Activated CD8-positive, alpha-beta memory T cell treated with anti-CD3 and anti-CD28 coated beads, Interleukin-2, amount 10 ng/mL, durations not matched to agents 7 days and 5 days (primary cell): ENCODE data around the gene AMMECR1. TPM values are rescaled to one million over a fixed set of nuclear protein-coding genes. Genes with fewer than 3 reads are reported as not detected.
A peak's percentile ranks its signal among the peaks of the same experiment; 100 is the strongest.
"Not testable (repeated sequence)": the region's sequence is repeated elsewhere in the genome, so short reads cannot be mapped to it uniquely, and the experiment has no call there.

Experiments
- ATAC-seq: fragments of 150-1000 bp; cut with Tn5 transposase; one replicate; pipeline ENCODE4 v1.10.0; 2021; ENCODE audit warnings: moderate library complexity
- CTCF ChIA-PET: fragments of 350-600 bp; sonication (Branson Sonifier 250); formaldehyde crosslinking; loops from one replicate; lab custom pipeline; 2021; ENCODE audit warnings: antibody characterized with exemption; lab: Charles Lee
- DNase-seq: peaks from one replicate; pipeline ENCODE4 v3.0.0-alpha.2; 2020
- H3K27ac Mint-ChIP-seq: one replicate; pipeline ENCODE4 v1.8.0; 2021; ENCODE audit warnings: mild to moderate bottlenecking, mixed read lengths
- H3K27me3 Mint-ChIP-seq: one replicate; pipeline ENCODE4 v1.8.0; 2021; ENCODE audit warnings: mixed read lengths
- H3K36me3 Mint-ChIP-seq: one replicate; pipeline ENCODE4 v1.8.0; 2021; ENCODE audit warnings: mild to moderate bottlenecking, mixed read lengths
- H3K4me1 Mint-ChIP-seq: one replicate; pipeline ENCODE4 v1.8.0; 2021; ENCODE audit warnings: mixed read lengths
- H3K4me3 Mint-ChIP-seq: one replicate; pipeline ENCODE4 v1.8.0; 2021; ENCODE audit warnings: mild to moderate bottlenecking, moderate library complexity, mixed read lengths
- H3K9me3 Mint-ChIP-seq: one replicate; pipeline ENCODE4 v1.8.0; 2022; ENCODE audit warnings: low read depth, mixed read lengths
- total RNA-seq, 2 experiments: library from RNA; stranded (reverse); gene quantifications; one replicate each; pipeline ENCODE4 v1.2.3, GENCODE V29; 2021

Gene AMMECR1
- 10 to 100 TPM in 1 of 2 experiments, 1 to 10 TPM in 1; 8.8 to 10.1 TPM for total RNA-seq

DNA sequence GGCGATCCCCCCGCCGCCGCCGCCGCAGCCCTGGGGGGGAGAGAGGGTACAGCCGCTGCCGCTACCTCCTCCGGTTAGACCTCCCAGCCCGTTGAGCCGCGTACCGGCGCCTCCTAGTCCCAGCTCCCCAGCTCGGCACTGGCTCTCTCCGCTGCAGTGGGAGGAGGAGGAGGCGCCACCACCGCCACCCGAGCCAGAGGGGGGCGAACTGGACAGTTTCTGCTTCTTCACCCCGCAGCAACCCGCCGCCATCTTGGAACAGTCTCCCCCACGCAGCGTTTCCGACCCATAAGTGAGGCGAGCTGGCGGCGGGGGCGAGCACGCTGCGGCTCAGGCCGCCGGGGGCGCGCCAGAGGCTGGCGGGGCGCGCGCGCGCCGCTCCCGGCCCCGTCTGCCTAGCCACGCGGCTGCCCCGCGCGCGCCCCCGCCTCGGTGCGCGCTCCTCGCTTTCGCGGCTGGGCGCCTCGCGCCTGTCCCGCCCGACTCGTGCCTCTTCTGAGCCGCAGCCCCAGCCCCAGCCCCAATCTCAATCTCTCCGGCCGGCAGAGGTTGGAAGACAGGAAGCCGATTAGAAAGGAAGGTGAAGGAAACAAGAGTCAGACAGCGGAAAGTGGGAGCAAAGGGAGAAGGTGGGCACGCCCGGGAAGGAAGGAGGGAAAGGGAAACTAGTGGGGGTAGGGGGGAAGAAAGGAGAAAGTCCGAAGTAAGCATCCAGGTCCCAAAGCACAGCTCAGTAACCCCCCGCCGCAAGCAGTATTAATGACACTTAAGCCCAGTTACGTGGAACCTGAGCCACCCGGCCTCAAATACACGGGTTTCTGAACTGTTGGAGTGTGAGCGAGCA, at the start of gene AMMECR1:
AMMECR1 (minus strand) TSS at position 266 of the 844 bp plus-strand sequence; CDS start at position 252, 14 bp downstream.
- Mint-ChIP-seq H3K9me3 (no peaks in the 10 kb centered on the region), H3K4me1 (peaks cover 23% of the 10 kb centered on the region), H3K27me3 (no peaks in the 10 kb centered on the region), H3K36me3 (no peaks in the 10 kb centered on the region), H3K27ac (peak within 1 kb of the TSS; percentile 95), H3K4me3 (peak within 1 kb of the TSS; percentile 84)
- ATAC-seq, result peak; percentile 88
- peak; percentile 83 for DNase-seq
- CTCF ChIA-PET, result interaction anchor here (0.6 to 1.6 kb wide), 5 partner anchors 13 to 128 kb away, joined by 3 to 4 read pairs (median 3); no protein-coding TSS in a partner anchor

DNA sequence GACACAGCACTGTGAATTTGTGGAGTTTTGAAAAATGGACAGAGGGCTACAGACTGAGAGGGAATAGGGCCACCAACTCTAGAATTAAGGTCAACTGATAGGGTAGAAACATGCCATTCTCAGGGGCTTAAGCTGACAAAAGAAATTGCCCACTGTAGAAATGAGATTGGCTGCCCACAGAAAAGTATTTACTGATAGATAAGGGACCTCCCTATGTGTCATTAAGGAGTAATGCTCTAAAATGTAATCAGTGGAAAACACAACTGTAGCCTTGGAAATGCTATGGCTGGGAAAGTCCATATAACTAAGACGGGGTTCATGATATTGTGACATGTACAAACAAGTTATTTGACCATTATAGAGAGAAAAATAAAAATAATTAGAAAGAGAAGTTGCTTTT, 45.4 kb upstream of the AMMECR1 start:
- H3K27me3 Mint-ChIP-seq, result peaks cover 2% of the 10 kb centered on the region
- H3K4me1 Mint-ChIP-seq, result no peaks in the 10 kb centered on the region
- H3K4me3 Mint-ChIP-seq, result no peak overlapping the region
- no peak for DNase-seq
- H3K36me3 Mint-ChIP-seq, result no peaks in the 10 kb centered on the region
- no peak for ATAC-seq
- H3K27ac Mint-ChIP-seq, result no peak overlapping the region
- CTCF ChIA-PET, result no interaction called here
- no peaks in the 10 kb centered on the region for H3K9me3 Mint-ChIP-seq

DNA sequence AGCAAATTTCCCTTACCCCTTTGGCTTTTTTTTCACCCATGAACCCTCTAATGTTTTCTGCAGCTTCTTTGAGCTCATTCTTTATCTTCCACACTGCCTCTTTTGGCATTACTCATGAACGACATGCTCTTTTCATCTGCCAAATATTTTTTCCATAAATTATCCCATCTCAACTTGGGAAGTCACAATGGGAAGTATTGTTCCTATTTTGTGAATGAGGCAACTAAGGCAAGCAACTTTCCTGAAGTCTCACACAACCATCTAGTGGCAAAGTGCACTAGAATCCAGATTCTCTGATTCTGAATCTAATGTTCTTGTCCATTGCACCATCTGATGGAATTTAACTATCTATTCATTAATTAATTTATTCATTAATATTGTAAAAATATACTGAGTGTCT, 41.4 kb upstream of the AMMECR1 start:
- H3K27ac Mint-ChIP-seq, result no peak overlapping the region
- CTCF ChIA-PET, result no interaction called here
- no peak overlapping the region for H3K4me3 Mint-ChIP-seq
- no peak for DNase-seq
- no peaks in the 10 kb centered on the region for H3K9me3 Mint-ChIP-seq
- no peaks in the 10 kb centered on the region for H3K27me3 Mint-ChIP-seq
- no peak for ATAC-seq
- H3K4me1 Mint-ChIP-seq, result no peaks in the 10 kb centered on the region
- H3K36me3 Mint-ChIP-seq, result no peaks in the 10 kb centered on the region

DNA sequence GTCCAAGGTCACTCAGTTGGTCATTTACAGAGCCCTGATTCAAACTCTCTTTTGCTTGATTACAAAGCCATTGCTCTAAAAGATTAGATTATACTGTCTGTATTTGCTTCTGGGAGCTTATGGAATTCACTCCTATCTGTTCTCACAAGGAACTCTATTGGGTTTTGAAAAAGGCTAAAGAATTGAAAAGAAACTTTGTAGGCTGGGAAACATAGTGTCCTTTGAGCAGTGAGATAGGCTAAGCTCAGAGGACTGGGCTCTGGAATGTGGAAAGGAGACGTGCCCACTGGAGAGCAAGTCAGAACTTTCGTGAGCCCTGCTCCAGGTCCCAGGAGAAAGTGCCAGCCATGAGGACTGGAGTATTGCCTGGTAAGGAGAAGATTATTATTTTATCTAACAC, 40.7 kb upstream of the AMMECR1 start, which contains the start of gene RTL9:
RTL9 (plus strand) TSS at position 301 of the 400 bp plus-strand sequence. CDS start 91,770 bp downstream, outside the sequence.
- Mint-ChIP-seq H3K9me3 (no peaks in the 10 kb centered on the region), H3K27ac (no peak within 1 kb of the TSS)

DNA sequence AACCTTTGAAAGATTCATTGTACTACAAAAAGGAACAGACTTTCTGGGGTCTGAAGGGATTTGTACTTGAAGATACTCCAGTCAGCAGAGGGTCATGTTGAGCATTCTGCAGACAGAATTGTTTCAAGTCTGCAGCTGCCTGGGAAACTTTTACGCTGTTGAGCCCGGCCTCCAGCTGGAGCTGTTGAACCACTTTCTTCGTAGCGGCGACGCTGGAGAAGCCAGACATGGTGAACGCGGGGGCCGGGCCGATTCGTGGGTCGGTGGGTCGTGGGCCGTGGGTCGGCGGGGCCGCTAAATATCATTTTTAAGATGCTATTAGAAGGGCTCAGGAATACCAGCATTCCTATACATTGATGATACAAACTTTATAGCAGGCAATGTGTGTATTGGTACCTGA, 28.8 kb upstream of the AMMECR1 start:
- H3K4me3 Mint-ChIP-seq, result no peak overlapping the region
- H3K36me3 Mint-ChIP-seq, result no peaks in the 10 kb centered on the region
- DNase-seq (no peak), ATAC-seq (no peak)
- H3K27ac Mint-ChIP-seq, result no peak overlapping the region
- no peaks in the 10 kb centered on the region for H3K9me3 Mint-ChIP-seq
- H3K27me3 Mint-ChIP-seq, result no peaks in the 10 kb centered on the region
- CTCF ChIA-PET, result no interaction called here
- no peaks in the 10 kb centered on the region for H3K4me1 Mint-ChIP-seq

More for the DNA sequence above, 40.7 kb upstream of the AMMECR1 start, which contains the start of gene RTL9:
- H3K27me3 Mint-ChIP-seq, result no peaks in the 10 kb centered on the region
- no peaks in the 10 kb centered on the region for H3K36me3 Mint-ChIP-seq
- H3K4me1 Mint-ChIP-seq, result no peaks in the 10 kb centered on the region
- DNase-seq, result no peak
- ATAC-seq, result no peak
- CTCF ChIA-PET, result no interaction called here
- H3K4me3 Mint-ChIP-seq, result no peak within 1 kb of the TSS

DNA sequence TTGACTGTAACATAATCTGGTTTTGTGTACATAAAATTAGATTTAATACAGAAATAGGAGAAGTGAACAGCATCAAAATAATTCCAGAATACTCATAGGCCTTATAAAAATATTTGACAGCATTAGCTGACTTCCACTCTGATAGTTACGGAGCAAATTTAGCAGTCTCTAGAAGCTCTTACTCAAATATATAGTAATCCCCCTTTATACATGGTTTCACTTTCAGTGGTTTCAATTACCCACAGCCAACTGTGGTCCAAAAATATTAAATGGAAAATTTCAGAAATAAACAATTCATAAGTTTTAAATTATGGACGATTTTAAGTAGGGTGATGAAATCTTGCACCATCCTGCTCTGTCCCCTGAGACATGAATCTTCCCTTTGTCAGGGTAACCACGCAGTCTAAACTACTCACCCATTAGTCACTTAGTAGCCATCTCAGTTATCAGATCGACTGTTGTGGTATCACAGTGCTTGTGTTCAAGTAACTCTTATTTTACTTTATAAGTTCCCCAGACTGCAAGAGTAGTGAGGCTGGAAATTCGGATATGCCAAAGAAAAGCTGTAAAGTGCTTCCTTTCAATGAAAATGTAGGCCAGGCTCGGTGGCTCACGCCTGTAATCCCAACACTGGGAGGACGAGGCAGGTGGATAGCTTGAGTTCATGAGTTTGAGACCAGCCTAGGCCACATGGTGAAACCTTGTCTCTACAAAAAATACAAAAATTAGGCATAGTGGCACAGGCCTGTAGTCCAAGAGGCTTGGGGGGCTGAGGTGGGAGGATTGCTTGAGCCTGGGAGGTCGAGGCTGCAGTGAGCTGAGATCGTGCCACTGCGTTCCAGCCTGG, 23.5 kb upstream of the AMMECR1 start:
- H3K36me3 Mint-ChIP-seq, result peaks cover 2% of the 10 kb centered on the region
- no peak overlapping the region for H3K27ac Mint-ChIP-seq

DNA sequence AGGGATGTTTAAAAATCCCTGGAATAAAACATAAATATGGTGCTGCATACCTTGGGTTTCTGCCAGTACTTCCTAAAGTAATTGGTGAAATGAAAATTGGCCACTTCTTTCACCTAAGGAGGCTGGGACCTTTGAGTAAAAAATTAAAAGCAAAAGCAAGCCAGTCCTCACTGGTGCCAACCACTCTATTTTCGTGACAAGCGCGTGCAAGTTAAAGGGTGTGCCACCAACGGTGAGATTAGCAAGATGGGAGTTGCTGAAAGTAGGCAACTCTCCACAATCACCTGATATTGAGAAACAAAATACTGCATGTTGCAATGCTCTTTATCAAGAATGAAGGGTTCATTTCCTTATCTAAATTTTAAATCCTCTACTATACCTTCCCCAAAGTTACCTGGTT, 21.1 kb upstream of the AMMECR1 start:
- peaks cover 2% of the 10 kb centered on the region for H3K36me3 Mint-ChIP-seq

More for the DNA sequence above, 23.5 kb upstream of the AMMECR1 start:
- Mint-ChIP-seq H3K4me1 (peaks cover 10% of the 10 kb centered on the region), H3K27me3 (no peaks in the 10 kb centered on the region), H3K4me3 (no peak overlapping the region), H3K9me3 (no peaks in the 10 kb centered on the region)
- peak; percentile 58 for ATAC-seq
- DNase-seq, result no peak
- CTCF ChIA-PET, result interaction anchor here (1.5 kb wide), 1 partner anchor 23 kb away, joined by 3 read pairs; no protein-coding TSS in a partner anchor

DNA sequence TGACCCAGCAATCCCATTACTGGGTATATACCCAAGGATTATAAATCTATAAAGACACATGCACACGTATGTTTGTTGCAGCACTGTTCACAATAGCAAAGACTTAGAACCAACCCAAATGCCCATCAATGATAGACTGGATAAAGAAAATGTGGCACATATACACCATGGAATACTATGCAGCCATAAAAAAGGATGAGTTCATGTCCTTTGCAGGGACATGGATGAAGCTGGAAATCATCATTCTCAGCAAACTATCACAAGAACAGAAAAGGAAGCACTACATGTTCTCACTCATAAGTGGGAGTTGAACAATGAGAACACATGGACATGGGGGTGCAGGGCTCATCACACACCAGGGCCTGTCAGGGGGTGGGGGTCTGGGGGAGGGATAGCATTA, 15.6 kb upstream of the AMMECR1 start:
- H3K27ac Mint-ChIP-seq, H3K9me3 Mint-ChIP-seq, CTCF ChIA-PET, H3K36me3 Mint-ChIP-seq, H3K4me1 Mint-ChIP-seq, H3K27me3 Mint-ChIP-seq, ATAC-seq, DNase-seq, H3K4me3 Mint-ChIP-seq: not testable (repeated sequence)

More for the DNA sequence above, 21.1 kb upstream of the AMMECR1 start:
- Mint-ChIP-seq H3K4me1 (peaks cover 10% of the 10 kb centered on the region), H3K27me3 (no peaks in the 10 kb centered on the region), H3K9me3 (no peaks in the 10 kb centered on the region), H3K4me3 (no peak overlapping the region), H3K27ac (no peak overlapping the region)
- DNase-seq (no peak), ATAC-seq (no peak)
- CTCF ChIA-PET, result no interaction called here

DNA sequence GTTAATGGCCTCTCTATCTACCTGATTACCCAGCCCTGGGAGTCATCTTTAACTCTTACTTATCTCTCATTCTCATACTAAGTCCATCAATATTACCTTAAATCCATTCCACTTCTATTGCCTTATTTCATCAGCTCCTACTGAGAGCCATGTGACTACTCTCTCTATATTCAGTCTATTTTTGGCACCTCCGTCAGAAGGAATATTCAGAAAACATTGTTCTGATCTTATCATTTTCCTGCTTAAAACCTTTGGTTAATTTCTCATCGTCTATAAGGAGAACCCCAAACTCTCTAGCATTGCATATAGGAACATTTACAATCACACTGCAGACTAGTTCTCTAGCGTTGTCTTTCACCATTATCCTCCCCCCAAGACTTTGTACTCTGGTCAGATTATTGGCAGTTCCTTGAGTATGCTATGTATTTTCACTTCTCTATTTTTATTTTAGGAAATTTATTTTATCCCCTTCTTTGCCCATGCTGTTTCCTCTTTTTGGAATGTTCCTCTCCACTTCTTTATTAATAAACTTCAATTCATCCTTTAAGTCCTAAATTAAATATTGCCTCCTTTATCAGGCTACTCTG, 13.7 kb upstream of the AMMECR1 start:
- ATAC-seq (no peak), DNase-seq (no peak)
- CTCF ChIA-PET, result no interaction called here
- H3K36me3 Mint-ChIP-seq, result no peaks in the 10 kb centered on the region
- H3K27me3 Mint-ChIP-seq, result no peaks in the 10 kb centered on the region
- H3K4me1 Mint-ChIP-seq, result no peaks in the 10 kb centered on the region
- H3K27ac Mint-ChIP-seq, result no peak overlapping the region
- no peak overlapping the region for H3K4me3 Mint-ChIP-seq
- H3K9me3 Mint-ChIP-seq, result no peaks in the 10 kb centered on the region

DNA sequence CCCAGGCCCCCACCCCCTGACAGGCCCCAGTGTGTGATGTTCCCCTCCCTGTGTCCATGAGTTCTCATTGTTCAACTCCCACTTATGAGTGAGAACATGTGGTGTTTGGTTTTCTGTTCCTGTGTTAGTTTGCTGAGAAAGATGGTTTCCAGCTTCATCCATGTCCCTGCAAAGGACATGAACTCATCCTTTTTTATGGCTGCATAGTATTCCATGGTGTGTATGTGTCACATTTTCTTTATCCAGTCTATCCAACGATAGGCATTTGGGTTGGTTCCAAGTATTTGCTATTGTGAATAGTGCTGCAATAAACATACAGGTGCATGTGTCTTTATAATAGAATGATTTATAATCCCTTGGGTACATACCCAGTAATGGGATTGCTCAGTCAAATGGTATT, 10.7 kb upstream of the AMMECR1 start:
- H3K4me1 Mint-ChIP-seq, ATAC-seq, DNase-seq, CTCF ChIA-PET, H3K4me3 Mint-ChIP-seq, H3K27ac Mint-ChIP-seq, H3K27me3 Mint-ChIP-seq, H3K36me3 Mint-ChIP-seq, H3K9me3 Mint-ChIP-seq: not testable (repeated sequence)

DNA sequence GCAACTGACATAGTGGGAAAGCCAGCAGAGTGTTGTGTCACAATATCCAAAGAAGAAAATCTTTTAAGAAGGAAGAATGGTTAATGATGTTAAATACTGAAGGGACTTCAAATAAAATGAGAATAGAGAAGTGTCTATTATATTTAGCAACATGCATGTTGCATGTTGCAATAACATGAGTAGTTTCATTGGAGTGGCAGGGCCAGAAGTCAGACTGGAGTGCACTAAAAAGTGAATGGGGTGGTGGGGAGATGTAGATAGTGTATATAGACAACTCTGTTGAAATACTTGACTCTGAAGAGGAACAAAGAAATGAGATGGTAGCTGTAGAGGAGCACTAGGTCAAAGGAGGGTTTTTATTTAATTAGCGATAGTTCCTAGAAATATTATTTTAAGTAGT, 9.5 kb upstream of the AMMECR1 start:
- H3K36me3 Mint-ChIP-seq, result no peaks in the 10 kb centered on the region
- CTCF ChIA-PET, result no interaction called here
- H3K9me3 Mint-ChIP-seq, result no peaks in the 10 kb centered on the region
- H3K4me1 Mint-ChIP-seq, result no peaks in the 10 kb centered on the region
- no peak overlapping the region for H3K27ac Mint-ChIP-seq
- H3K4me3 Mint-ChIP-seq, result no peak overlapping the region
- no peak for DNase-seq
- no peaks in the 10 kb centered on the region for H3K27me3 Mint-ChIP-seq
- ATAC-seq, result no peak

DNA sequence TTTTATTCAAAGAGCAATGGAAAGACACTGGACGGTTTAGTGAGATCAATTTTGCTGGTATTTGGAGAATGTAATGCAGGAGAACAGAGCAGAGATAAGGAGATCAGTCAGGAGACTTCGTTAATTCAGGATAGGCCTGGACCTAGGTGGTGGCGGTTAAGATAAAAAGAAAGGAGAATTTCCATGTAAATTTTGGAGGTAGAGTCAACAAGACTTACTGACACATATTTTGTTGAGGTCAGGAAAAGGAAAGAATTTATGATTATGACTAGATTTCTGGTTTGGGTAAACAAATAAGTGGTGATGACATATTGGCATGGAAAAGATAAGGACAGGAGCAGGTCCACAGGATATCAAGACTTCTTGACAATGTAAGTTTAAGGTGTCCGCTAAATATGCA, 8.8 kb upstream of the AMMECR1 start:
- DNase-seq, result no peak
- Mint-ChIP-seq H3K9me3 (no peaks in the 10 kb centered on the region), H3K4me3 (no peak overlapping the region), H3K27me3 (no peaks in the 10 kb centered on the region), H3K36me3 (no peaks in the 10 kb centered on the region), H3K4me1 (peaks cover 4% of the 10 kb centered on the region), H3K27ac (no peak overlapping the region)
- CTCF ChIA-PET, result no interaction called here
- no peak for ATAC-seq

DNA sequence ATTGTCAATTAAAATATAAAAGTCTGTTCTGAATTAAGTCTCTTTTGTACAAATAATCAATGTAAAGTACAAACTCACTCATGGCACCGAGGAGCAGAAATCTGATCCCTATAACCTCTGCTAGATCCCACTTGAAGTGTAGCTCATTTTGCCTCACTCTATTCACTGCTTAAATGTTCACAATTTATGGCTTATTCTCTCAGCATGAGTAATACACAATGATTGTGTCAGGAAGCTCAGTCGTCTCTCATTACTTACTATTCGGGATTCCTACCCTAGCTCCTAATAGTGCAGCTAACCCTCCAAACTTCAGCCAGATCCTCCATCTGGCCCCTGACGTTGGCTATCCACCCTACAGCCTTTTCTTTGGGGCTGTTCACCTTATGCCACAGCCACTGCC, 4.7 kb upstream of the AMMECR1 start:
- CTCF ChIA-PET, result interaction anchor here (0.9 kb wide), 1 partner anchor 162 kb away, joined by 3 read pairs; no protein-coding TSS in a partner anchor
- Mint-ChIP-seq H3K36me3 (no peaks in the 10 kb centered on the region), H3K4me1 (peaks cover 10% of the 10 kb centered on the region), H3K4me3 (no peak overlapping the region), H3K27me3 (no peaks in the 10 kb centered on the region), H3K27ac (no peak overlapping the region), H3K9me3 (no peaks in the 10 kb centered on the region)
- ATAC-seq, result no peak
- no peak for DNase-seq
